SK-N-SH (cell line): Measurements from ENCODE around the gene GNG12. TPM values are rescaled to one million over a fixed set of nuclear protein-coding genes. Genes with fewer than 3 reads are reported as not detected.

Source experiments
- CTCF ChIP-seq: fragments of 200-600 bp; sonication (generic); IDR thresholded peaks from 2 replicates; pipeline ENCODE4 v1.6.1; 2017; ENCODE audit warnings: antibody characterized with exemption, mild to moderate bottlenecking, moderate library complexity
- ELF1 ChIP-seq: IDR thresholded peaks from 2 replicates; pipeline ENCODE4 v1.4.0; 2012
- EP300 ChIP-seq, 2 experiments: IDR thresholded peaks; 2 replicates each; pipeline versions ENCODE4 v1.4.0 to v1.6.1; 2012; ENCODE audit warnings: borderline replicate concordance in 1 of 2, low read depth in 1 of 2, low read length in 1 of 2
- FOXJ3 ChIP-seq: sonication (generic); formaldehyde crosslinking; IDR thresholded peaks from 2 replicates; pipeline ENCODE4 v1.5.1; 2020; ENCODE audit warnings: mild to moderate bottlenecking, missing genetic modification reagents
- FOXM1 ChIP-seq: IDR thresholded peaks from 2 replicates; pipeline ENCODE4 v1.4.0; 2012; ENCODE audit warnings: low read depth, mild to moderate bottlenecking
- GABPA ChIP-seq: IDR thresholded peaks from 2 replicates; pipeline ENCODE4 v1.4.0; 2012; ENCODE audit warnings: low read depth, mild to moderate bottlenecking
- GATA2 ChIP-seq: sonication (generic); formaldehyde crosslinking; IDR thresholded peaks from 2 replicates; pipeline ENCODE4 v1.5.0; 2020; ENCODE audit warnings: mild to moderate bottlenecking, missing genetic modification reagents
- MAX ChIP-seq: IDR thresholded peaks from 2 replicates; pipeline ENCODE4 v1.4.0; 2012; ENCODE audit warnings: low read depth
- MEF2A ChIP-seq: IDR thresholded peaks from 2 replicates; pipeline ENCODE4 v1.4.0; 2012; ENCODE audit warnings: low read depth, borderline replicate concordance
- NFIC ChIP-seq: IDR thresholded peaks from 2 replicates; pipeline ENCODE4 v1.4.0; 2012; ENCODE audit warnings: borderline replicate concordance
- NRF1 ChIP-seq: IDR thresholded peaks from 2 replicates; pipeline ENCODE4 v1.6.1; 2012; ENCODE audit warnings: low read depth, mild to moderate bottlenecking, low read length
- RAD21 ChIP-seq: IDR thresholded peaks from 2 replicates; pipeline ENCODE4 v1.6.1; 2012; ENCODE audit warnings: mild to moderate bottlenecking, low read length
- RCOR1 ChIP-seq: fragments of 150-350 bp; IDR thresholded peaks from 2 replicates; pipeline ENCODE4 v1.6.1; 2017; ENCODE audit warnings: antibody characterized with exemption, low read length
- REST ChIP-seq: IDR thresholded peaks from 2 replicates; pipeline ENCODE4 v1.6.1; 2012; ENCODE audit warnings: mild to moderate bottlenecking, low read depth, low read length, moderate library complexity
- RFX5 ChIP-seq: IDR thresholded peaks from 2 replicates; pipeline ENCODE4 v1.6.1; 2012; ENCODE audit warnings: mild to moderate bottlenecking, improper control_type of control experiment, low read length
- RXRA ChIP-seq: IDR thresholded peaks from 2 replicates; pipeline ENCODE4 v1.4.0; 2012; ENCODE audit warnings: low read depth, mild to moderate bottlenecking, borderline replicate concordance
- SIN3A ChIP-seq: IDR thresholded peaks from 2 replicates; pipeline ENCODE4 v1.6.1; 2012; ENCODE audit warnings: low read depth, mild to moderate bottlenecking, low read length, moderate library complexity, borderline replicate concordance
- SMC3 ChIP-seq: IDR thresholded peaks from 2 replicates; pipeline ENCODE4 v1.6.1; 2012; ENCODE audit warnings: low read depth, low read length, improper control_type of control experiment
- TCF12 ChIP-seq: IDR thresholded peaks from 2 replicates; pipeline ENCODE4 v1.4.0; 2012
- TEAD4 ChIP-seq: IDR thresholded peaks from 2 replicates; pipeline ENCODE4 v1.4.0; 2012; ENCODE audit warnings: mild to moderate bottlenecking, borderline replicate concordance; ENCODE audit not compliant: insufficient read depth
- USF1 ChIP-seq: IDR thresholded peaks from 2 replicates; pipeline ENCODE4 v1.4.0; 2012; ENCODE audit warnings: low read depth, borderline replicate concordance
- USF2 ChIP-seq: fragments of 150-350 bp; IDR thresholded peaks from 2 replicates; pipeline ENCODE4 v1.6.1; 2017; ENCODE audit warnings: antibody characterized with exemption, low read length, low read depth, borderline replicate concordance
- ZBTB33 ChIP-seq: IDR thresholded peaks from 2 replicates; pipeline ENCODE4 v1.4.0; 2012; ENCODE audit warnings: low read depth, borderline replicate concordance
- polyA plus RNA-seq, 3 experiments: library from polyadenylated mRNA; depleted of rRNA; stranded (reverse); fragments of >200 nt; gene quantifications; 2 replicates each; pipeline ENCODE4 v1.2.3, GENCODE V29; 2012

Gene GNG12
- polyA plus RNA-seq, 1 of the 3 experiments (the other 2 are of a cell fraction) = 41.2 TPM

- TF ChIP-seq REST (no peak), USF2 (no peak), NFIC (peak; percentile 81), TCF12 (peak; percentile 69), GABPA (no peak), FOXM1 (0 out of 2 replicates have a peak, but pooled peaks have one; percentile 58), RFX5 (no peak), ELF1 (no peak), RCOR1 (peak; percentile 17; the same call in 1 of the 2 replicates), NRF1 (no peak), EP300 (IDR thresholded peaks at IDR 0.05; ENCODE audit: borderline replicate concordance in 1 of 2, low read depth in 1 of 2, low read length in 1 of 2) (peak in 1 of 2 experiments; percentile 77; a peak in 2 of 4 replicates), USF1 (no peak), ZBTB33 (no peak), TEAD4 (peak; percentile 42; the same call in 1 of the 2 replicates), RXRA (0 out of 2 replicates have a peak, but pooled peaks have one; percentile 28), CTCF (no peak), FOXJ3 (CRISPR knock-in tag) (no peak), SMC3 (no peak), MAX (no peak), SIN3A (no peak), MEF2A (no peak), RAD21 (no peak), GATA2 (CRISPR knock-in tag) (peak; percentile 87)
These were observed 46.9 kb upstream of the GNG12 start (continued) for GRCh38 chr1:67880056-67880601.
